GM12875 (cell line): ENCODE data around the gene KIF1A.

Experiments
- H3K4me3 ChIP-seq: one replicate; pipeline ENCODE4 v1.5.1; 2011; ENCODE audit warnings: low read depth, low read length, control low read depth
- TF ChIP-seq, protein P1 (sequence below): IDR thresholded peaks from 2 replicates; pipeline ENCODE4 v1.5.1; 2011; ENCODE audit warnings: low read depth, mild to moderate bottlenecking, control low read depth, inconsistent platforms, low read length, moderate library complexity, borderline replicate concordance; ENCODE audit not compliant: insufficient read depth

The KIF1A gene

DNA sequence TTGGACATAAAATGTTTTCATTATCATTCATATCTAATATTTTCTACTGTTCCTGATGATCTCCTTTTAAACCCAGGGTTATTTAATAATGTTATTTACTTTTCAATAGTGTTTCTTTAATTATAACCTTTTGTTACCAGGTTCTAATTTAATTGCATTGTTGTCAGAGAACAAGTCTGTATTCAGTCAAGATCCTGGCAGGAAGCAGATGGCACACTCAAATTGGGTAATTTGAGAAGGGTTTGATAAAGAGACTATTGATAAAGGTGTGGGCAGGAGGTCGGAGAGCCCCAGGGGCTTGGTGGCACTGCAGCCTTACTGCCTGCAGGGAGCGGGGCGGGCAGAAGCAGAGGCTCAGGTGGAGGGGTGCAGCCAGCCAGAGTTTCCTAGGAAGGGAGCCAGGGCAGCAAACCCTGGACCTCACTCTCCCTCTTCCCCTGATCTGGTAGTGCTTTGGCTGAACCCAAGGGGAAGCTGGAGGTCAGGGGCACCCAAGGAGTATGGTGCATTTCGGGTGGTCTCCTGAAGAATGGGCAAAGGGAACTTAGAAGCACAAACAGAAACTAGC, 2.3 kb upstream of the KIF1A start:
- TF ChIP-seq, protein P1, sequence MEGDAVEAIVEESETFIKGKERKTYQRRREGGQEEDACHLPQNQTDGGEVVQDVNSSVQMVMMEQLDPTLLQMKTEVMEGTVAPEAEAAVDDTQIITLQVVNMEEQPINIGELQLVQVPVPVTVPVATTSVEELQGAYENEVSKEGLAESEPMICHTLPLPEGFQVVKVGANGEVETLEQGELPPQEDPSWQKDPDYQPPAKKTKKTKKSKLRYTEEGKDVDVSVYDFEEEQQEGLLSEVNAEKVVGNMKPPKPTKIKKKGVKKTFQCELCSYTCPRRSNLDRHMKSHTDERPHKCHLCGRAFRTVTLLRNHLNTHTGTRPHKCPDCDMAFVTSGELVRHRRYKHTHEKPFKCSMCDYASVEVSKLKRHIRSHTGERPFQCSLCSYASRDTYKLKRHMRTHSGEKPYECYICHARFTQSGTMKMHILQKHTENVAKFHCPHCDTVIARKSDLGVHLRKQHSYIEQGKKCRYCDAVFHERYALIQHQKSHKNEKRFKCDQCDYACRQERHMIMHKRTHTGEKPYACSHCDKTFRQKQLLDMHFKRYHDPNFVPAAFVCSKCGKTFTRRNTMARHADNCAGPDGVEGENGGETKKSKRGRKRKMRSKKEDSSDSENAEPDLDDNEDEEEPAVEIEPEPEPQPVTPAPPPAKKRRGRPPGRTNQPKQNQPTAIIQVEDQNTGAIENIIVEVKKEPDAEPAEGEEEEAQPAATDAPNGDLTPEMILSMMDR = no peak

DNA sequence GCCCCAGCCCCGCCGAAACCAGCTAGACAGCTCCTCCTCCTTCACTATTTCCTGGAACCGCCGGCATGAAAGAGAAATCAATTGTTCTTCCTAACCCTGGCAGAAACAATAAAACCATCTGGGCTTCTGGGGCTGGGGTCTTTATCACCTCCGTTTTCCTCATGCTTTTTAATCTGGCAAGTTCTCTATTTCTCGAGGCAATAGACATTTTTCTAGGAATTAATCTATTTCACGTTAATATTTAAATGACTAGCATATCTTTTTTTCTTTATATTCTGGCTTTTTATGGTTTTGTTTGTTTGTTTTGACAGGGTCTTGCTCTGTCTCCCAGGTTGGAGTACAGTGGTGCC, 1.4 kb upstream of the KIF1A start:
- TF ChIP-seq, protein P1 = no peak
- H3K4me3 ChIP-seq = no peak overlapping the region

More for the DNA sequence above, 2.3 kb upstream of the KIF1A start:
- no peak overlapping the region for H3K4me3 ChIP-seq

- TF ChIP-seq, protein P1 = no peak
- no peak overlapping the region for H3K4me3 ChIP-seq
Measured at GRCh38 chr2:240820607-240821428, 799 bp upstream of the KIF1A start.

- H3K4me3 ChIP-seq = no peak overlapping the region
- TF ChIP-seq, protein P1 = no peak
Measured at GRCh38 chr2:240819126-240819857, 727 bp downstream of the KIF1A start.

GRCh38 chr2:240818293-240819125, 1.5 kb downstream of the KIF1A start:
- TF ChIP-seq, protein P1 = no peak
- no peak overlapping the region for H3K4me3 ChIP-seq

GRCh38 chr2:240817496-240818292, 2.3 kb downstream of the KIF1A start:
- TF ChIP-seq, protein P1 = no peak
- no peak overlapping the region for H3K4me3 ChIP-seq
